ENCODE measurements around the gene WIZ.

Gene WIZ

GRCh38 chr19:15464394-15465385, 14.9 kb upstream of the WIZ start, which contains the start of gene RASAL3:
Gene RASAL3, minus strand, starts transcription at chr19:15464544. Its CDS starts 186 bp downstream, at chr19:15464358.
- DNase-seq, result peak in 2 of 4 experiments; percentile 35 to 40

- peak in 3 of 4 experiments; percentile 41 to 73 (median 66) for DNase-seq
These were observed 14.2 kb upstream of the WIZ start for GRCh38 chr19:15463861-15464371.

GRCh38 chr19:15461694-15462093, 11.9 kb upstream of the WIZ start:
- no peak for DNase-seq

GRCh38 chr19:15457701-15458484, 8.1 kb upstream of the WIZ start:
- DNase-seq, result no peak

- no peak for DNase-seq
These were observed 7.3 kb upstream of the WIZ start for GRCh38 chr19:15456871-15457700.

GRCh38 chr19:15456441-15456840, 6.7 kb upstream of the WIZ start:
- DNase-seq, result no peak

- no peak for DNase-seq
These were observed 6.2 kb upstream of the WIZ start for GRCh38 chr19:15455996-15456395.

GRCh38 chr19:15453906-15454860, 4.4 kb upstream of the WIZ start:
- no peak for DNase-seq

- no peak for DNase-seq
These were observed 3.4 kb upstream of the WIZ start for GRCh38 chr19:15453091-15453578.

- DNase-seq, result no peak
These were observed 2.6 kb upstream of the WIZ start for GRCh38 chr19:15452111-15453047.

GRCh38 chr19:15450528-15450890, 753 bp upstream of the WIZ start:
- DNase-seq, result no peak

GRCh38 chr19:15448778-15449619, 757 bp downstream of the WIZ start:
- no peak for DNase-seq

GRCh38 chr19:15448044-15448777, 1.5 kb downstream of the WIZ start:
- DNase-seq, result no peak

- DNase-seq, result no peak
These were observed 2.7 kb downstream of the WIZ start for GRCh38 chr19:15447057-15447456.

- DNase-seq, result no peak
These were observed 3.9 kb downstream of the WIZ start for GRCh38 chr19:15445807-15446376.

- DNase-seq, result no peak
These were observed 4.5 kb downstream of the WIZ start for GRCh38 chr19:15445227-15445605.

- DNase-seq, result no peak
These were observed 5.1 kb downstream of the WIZ start for GRCh38 chr19:15444505-15445226.
